ENCODE measurements around the gene PACSIN2.
"Not testable (repeated sequence)": the region's sequence is repeated elsewhere in the genome, so short reads cannot be mapped to it uniquely, and the experiment has no call there.

Gene PACSIN2

DNA sequence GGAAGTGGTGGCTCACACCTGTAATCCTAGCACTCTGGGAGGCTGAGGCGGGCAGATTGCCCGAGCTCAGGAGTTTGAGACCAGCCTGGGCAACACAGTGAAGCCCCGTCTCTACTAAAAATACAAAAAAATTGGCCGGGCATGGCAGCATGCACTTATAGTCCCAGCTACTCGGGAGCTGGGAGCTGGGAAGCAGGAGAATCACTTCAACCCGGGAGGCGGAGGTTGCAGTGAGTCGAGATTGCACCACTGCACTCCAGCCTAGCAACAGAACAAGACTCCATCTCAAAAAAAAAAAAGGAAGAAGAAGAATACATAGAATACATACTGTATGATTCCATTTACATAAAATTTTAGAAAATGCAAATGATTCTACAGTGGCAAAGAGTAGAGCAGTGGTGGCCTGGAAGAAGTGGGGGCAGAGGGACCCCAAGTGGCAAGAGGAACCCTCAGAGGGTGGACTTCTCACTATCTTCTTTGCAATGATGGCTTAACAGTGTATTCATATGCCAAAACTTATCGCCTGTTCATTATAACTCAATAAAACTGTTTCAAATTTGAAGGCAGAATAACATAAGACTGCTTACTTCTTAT, 22.0 kb downstream of the PACSIN2 start:
- DNase-seq (ENCODE audit: low read depth in 2 of 2): no peak

- DNase-seq (ENCODE audit: low read depth in 2 of 2): no peak
Measured at GRCh38 chr22:42992092-42992491, 22.9 kb downstream of the PACSIN2 start.

DNA sequence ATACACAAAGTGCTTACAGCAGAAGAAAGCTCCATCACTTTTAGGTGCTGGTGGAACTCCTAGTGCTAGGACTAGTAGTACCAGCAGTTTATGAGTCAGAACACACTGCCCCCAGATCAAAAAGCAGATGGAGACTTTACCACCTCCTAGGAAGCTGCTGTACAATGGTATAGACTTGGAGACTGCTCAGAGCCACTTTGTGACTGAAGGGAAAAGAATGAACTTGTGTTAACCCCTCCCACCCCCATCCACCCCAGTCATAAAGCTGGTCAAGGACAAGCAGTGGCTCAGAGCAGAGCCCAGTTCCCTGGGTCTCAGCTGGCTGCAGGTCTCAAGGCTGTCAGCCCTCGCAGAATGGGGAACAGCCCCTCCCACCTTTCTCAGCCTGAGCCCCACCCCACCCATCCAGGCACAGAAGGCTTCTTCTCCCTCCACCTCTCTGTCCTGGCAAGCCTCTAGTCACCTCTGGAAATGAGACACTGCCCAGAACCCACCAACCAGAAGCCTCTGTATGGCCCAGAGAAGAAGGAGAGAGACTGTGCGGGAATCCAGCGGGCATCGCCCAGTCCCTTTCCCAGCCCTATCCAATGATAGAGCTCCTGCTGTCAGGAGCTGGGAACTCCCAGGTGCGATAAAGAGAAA, 23.8 kb downstream of the PACSIN2 start:
- DNase-seq (ENCODE audit: low read depth in 2 of 2): no peak

GRCh38 chr22:42990131-42990838, 24.7 kb downstream of the PACSIN2 start:
- DNase-seq (ENCODE audit: low read depth in 2 of 2): no peak

GRCh38 chr22:42986115-42986514, 28.8 kb downstream of the PACSIN2 start:
- DNase-seq (ENCODE audit: low read depth in 2 of 2): no peak

DNA sequence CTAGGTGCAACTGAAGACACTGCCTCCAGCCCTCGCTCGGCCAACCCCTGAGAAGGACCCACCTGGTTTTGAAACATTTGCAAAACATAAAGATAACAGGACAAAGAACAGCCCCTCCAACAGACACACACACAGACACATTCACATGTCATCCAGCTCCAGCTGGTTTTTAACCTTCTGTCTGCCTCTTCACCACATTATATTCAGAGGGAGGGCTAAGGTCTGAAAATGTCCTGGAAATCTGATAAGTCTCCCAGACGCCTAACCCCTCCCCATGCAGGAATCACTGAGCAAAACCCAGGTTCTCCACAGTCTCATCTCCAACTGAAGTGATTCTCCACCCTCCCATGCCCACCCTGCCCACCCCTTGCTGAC, 29.4 kb downstream of the PACSIN2 start:
- no peak for DNase-seq (ENCODE audit: low read depth in 2 of 2)

DNA sequence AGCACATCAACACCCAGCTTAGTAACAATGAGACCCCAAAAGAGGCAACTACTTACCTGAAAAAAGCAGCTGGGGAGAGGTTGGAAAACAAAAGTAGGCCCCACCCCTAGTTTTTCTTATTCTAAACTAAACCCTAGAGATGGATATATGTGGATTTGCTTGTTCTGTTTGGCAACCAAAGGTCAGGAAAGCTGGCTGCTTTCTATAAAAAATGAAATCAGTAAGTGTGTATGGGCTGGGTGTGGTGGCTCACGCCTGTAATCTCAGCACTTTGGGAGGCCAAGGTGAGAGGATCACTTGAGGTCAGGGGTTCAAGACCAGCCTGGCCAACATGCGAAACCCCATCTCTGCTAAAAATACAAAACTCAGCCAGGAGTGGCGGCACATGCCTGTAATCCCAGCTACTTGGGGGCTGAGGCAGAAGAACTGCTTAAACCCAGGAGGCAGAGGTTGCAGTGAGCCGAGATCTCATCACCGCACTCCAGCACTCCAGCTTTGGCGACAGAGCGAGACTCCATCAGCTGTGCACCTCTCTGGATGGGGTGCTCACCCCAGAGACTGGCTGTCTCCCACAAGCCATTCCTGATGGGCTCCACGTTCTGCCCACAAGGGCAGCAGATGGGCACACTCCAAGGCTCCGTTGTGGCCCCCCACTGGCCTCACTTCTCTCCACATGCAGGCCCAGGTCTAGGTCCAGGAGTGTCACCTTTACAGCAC, 30.0 kb downstream of the PACSIN2 start:
- no peak for DNase-seq (ENCODE audit: low read depth in 2 of 2)

GRCh38 chr22:42984397-42984796, 30.6 kb downstream of the PACSIN2 start:
- DNase-seq (ENCODE audit: low read depth in 2 of 2): no peak

GRCh38 chr22:42983470-42983869, 31.5 kb downstream of the PACSIN2 start:
- no peak for DNase-seq (ENCODE audit: low read depth in 2 of 2)

DNA sequence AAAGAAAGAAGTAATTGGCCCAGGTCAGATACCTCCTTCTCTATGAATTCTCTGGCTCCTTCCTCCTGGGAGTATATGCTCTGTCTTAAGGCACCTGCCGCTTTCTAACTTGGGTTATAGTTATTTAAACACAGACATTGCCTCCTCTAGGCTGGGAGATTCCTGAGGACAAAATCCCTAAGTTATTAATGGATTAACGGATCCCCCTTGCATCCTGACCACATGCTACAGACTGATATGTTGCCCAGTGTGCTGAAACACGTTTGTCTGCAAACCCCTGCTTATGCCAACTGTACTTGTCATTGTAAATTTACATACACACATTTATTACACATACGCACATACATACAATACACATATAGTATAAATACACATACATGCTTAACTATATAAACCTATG, 35.3 kb downstream of the PACSIN2 start:
- no peak for DNase-seq (ENCODE audit: low read depth in 2 of 2)

DNA sequence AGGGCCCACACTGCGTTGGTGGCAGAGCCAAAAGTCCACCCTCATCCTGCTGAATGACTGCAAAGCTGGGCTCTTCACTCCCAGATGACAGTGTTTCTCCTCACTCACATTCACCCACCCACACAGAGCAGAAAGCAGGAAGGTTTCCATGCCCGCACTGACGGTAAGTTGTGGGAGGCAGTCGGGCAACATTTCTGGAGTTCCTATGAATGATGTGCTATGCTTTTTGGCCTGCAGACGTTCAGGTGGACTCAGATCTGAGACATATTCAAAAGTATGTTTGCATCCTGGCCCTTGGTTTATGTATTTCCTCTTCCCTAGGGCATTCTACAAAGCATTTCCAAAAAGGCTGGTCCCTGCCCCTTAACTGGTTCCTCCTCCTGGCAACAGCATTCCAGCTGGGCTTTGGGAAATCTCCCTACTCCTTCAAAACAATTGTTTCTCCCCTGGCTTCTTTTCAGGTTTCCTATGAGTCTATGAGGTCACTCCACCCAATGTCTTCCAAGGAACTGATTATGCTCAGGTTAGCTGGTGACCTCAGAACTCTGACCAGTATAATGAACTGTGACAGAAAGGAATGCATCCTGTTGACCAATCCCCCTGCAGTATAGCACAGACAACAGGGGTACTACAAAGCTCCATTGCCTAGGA, 36.4 kb downstream of the PACSIN2 start:
- DNase-seq (ENCODE audit: low read depth in 2 of 2): no peak

- DNase-seq (ENCODE audit: low read depth in 2 of 2): no peak
Measured at GRCh38 chr22:42977569-42977968, 37.4 kb downstream of the PACSIN2 start.

- no peak for DNase-seq (ENCODE audit: low read depth in 2 of 2)
Measured at GRCh38 chr22:42976217-42976933, 38.6 kb downstream of the PACSIN2 start.

DNA sequence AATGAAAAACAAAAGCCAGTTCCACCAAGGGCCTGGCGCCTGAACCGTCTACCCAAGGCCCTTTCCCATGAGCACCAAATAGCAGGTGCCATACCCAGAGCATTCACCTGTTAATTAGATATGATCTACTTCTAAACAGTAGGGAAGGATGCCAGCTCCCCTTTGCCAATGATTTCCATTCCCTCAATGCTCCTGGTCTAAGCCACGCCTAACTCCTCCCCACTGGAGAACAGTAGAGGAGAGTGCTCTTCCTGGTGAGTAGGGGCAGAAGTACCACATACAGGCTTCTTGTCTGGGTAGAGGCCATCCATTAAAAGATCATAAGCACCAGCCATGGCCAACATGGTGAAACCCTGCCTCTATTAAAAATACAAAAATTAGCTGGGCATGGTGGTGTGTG, 40.7 kb downstream of the PACSIN2 start:
- DNase-seq (ENCODE audit: low read depth in 2 of 2): no peak

GRCh38 chr22:42973536-42973881, 41.4 kb downstream of the PACSIN2 start:
- no peak for DNase-seq (ENCODE audit: low read depth in 2 of 2)

DNA sequence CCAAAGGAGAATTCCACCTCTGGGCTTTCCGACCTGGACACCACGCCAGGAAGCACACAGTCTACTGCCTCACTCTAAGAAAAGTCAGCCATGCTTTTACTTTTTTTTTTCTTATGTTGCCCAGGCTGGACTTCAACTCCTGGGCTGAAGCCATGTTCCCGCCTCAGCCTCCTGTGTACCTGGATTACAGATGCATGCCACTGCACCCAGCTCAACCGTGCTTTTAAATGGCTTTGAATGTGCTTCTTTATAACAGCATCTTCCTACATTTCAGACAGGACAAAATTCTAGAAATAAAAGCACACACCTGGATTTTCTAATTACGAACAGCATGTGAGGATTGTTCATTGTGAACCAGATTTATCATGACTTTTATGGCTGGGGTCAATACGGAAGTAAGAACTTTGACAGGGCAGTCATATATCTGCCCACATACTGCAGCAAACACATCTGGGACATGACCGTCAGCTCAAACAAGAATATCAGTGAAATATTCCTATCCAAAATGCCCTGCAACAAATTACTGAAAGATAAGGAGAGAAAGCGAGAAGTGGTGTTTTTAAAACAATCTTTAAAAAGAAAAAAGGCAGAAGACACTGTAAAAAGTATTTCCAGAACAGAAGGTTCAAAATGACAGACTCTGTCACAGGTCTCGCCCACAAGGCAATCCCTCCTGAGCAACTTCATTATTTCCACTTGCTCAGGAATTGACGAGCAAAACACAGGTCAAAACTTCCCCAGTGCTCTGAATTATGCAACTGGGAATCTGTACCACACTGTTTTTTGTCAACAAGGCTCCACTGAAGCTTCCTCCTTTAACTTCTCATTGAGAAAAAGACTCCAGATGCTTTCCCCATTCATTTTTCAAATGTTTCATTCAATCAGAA, 42.1 kb downstream of the PACSIN2 start:
- DNase-seq (ENCODE audit: low read depth in 2 of 2): no peak

GRCh38 chr22:42971473-42971860, 43.5 kb downstream of the PACSIN2 start:
- DNase-seq (ENCODE audit: low read depth in 2 of 2): not testable (repeated sequence)

- DNase-seq (ENCODE audit: low read depth in 2 of 2): no peak
Measured at GRCh38 chr22:42970029-42970428, 44.9 kb downstream of the PACSIN2 start.

DNA sequence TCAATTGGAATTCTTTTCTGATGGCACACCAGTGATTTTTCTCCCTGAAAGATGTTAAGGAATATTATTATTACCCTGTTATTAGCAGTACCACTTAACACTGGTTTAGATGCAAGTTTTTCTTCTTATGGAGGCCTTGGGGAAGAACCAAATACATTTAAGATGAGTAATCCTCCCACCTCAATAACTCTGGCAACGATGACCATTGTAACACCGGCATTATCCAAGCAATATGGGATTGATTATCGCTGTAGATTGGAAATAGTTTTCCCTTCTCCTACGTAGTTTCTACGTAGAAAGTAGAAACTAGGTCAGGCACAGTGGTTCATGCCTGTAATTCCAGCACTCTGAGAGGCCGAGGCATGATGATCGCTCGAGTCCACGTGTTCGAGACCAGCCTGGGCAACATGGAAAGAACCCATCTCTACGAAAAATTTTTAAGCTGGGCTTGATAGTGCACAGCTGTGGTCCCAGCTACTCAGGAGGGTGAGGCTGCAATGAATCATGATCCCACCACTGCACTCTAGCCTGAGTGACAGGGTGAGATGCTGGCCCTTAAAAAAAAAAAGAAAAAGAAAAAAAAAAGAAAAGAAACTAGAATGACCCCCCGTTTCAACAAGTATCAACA, 45.5 kb downstream of the PACSIN2 start:
- no peak for DNase-seq (ENCODE audit: low read depth in 2 of 2)

DNA sequence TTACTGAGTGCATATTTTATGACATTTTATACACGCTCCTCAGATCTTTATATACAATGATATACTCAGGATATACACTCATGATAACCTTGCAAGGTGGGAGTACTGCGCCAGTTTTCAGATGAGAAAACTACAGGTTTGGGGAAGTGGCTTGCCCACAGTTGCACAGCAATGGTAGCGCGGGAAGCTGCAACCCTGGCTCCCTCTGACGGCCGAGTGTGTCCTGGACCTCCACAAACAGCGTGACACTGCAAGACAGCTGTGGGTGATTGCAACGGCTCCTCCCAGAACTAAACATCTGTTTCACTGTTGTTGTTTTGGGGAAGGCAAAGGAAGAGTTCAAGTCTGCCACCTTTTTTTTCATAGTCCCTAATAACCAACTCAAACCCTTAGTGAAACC, 47.0 kb downstream of the PACSIN2 start:
- no peak for DNase-seq (ENCODE audit: low read depth in 2 of 2)
